Lower leg skin (tissue), 4 donors: ENCODE results near the gene DLG2. TPM values are rescaled to one million over a fixed set of nuclear protein-coding genes. Genes with fewer than 3 reads are reported as not detected.
"Not testable (repeated sequence)": the region's sequence is repeated elsewhere in the genome, so short reads cannot be mapped to it uniquely, and the experiment has no call there.

Source experiments
- DNase-seq, 2 donors: peaks; one replicate each; pipeline ENCODE4 v3.0.0-alpha.2; 2019; ENCODE audit warnings: low spot score in 2 of 2
- H3K4me3 ChIP-seq: fragments of 200-600 bp; sonication (generic); 2 replicates; pipeline ENCODE4 v1.5.1; 2017; ENCODE audit warnings: mild to moderate bottlenecking, low read depth; ENCODE audit not compliant: poor library complexity, severe bottlenecking
- CTCF ChIP-seq, 3 donors: fragments of 450-650 bp; IDR thresholded peaks; one replicate each; pipeline ENCODE4 v1.5.1; 2016; ENCODE audit warnings: antibody characterized with exemption in 3 of 3, mild to moderate bottlenecking in 3 of 3, moderate library complexity in 2 of 3
- POLR2A ChIP-seq, 2 donors: fragments of 450-650 bp; IDR thresholded peaks; one replicate each; pipeline ENCODE4 v1.6.1; 2016 to 2017; ENCODE audit warnings: antibody characterized with exemption in 2 of 2, mild to moderate bottlenecking in 1 of 2, moderate library complexity in 1 of 2
- WGBS, 2 donors: methylation state at CpG; one replicate each; pipeline ENCODE4 v1.1.5; 2018; 5-methylcytosine and 5-hydroxymethylcytosine counted together
- intact Hi-C: fragments of 100-400 bp; cut with DNase I; formaldehyde crosslinking; loops from one replicate; pipeline ENCODE4 v1.15.0; 2023; ENCODE audit warnings: low total_unique reads
- total RNA-seq, 4 donors: library from RNA; depleted of rRNA; stranded (reverse); fragments of >200 nt; gene quantifications; one replicate each; pipeline ENCODE4 v1.1.0, GENCODE V29; 2016

The DLG2 gene
- total RNA-seq, 4 donors from 2014 or later: 37.6 to 68.3 (median 46.0) TPM

GRCh38 chr11:83599066-83599465, 2028.1 kb downstream of the DLG2 start:
- intact Hi-C loops: loop anchor here (10.0 kb wide), 1 partner anchor 954 kb away; no protein-coding TSS in a partner anchor
- H3K4me3 ChIP-seq: no peak overlapping the region
- 82% methylated on average over 3 of the region's 3 CpGs for WGBS, 2 donors
- DNase-seq: no peak
- TF ChIP-seq CTCF (IDR thresholded peaks at IDR 0.05) (no peak), POLR2A (IDR thresholded peaks at IDR 0.05) (no peak)

GRCh38 chr11:83587797-83588196, 2039.3 kb downstream of the DLG2 start:
- 40 to 67% methylated on average over 7 to 13 of the region's 14 CpGs for WGBS, 2 donors
- H3K4me3 ChIP-seq, DNase-seq, intact Hi-C loops: not testable (repeated sequence)

GRCh38 chr11:83583757-83584366, 2043.3 kb downstream of the DLG2 start:
- TF ChIP-seq CTCF (IDR thresholded peaks at IDR 0.05) (no peak), POLR2A (IDR thresholded peaks at IDR 0.05) (no peak)

GRCh38 chr11:83574519-83574918, 2052.6 kb downstream of the DLG2 start:
- WGBS, 2 donors: 35 to 62% methylated on average over 2 of the region's 2 CpGs
- intact Hi-C loops: no loop called here
- no peak overlapping the region for H3K4me3 ChIP-seq
- TF ChIP-seq POLR2A (IDR thresholded peaks at IDR 0.05): no peak
- no peak for TF ChIP-seq CTCF (IDR thresholded peaks at IDR 0.05)
- DNase-seq: no peak

More at GRCh38 chr11:83583757-83584366, 2043.3 kb downstream of the DLG2 start:
- intact Hi-C loops: no loop called here
- DNase-seq: no peak
- H3K4me3 ChIP-seq: no peak overlapping the region
- WGBS, 2 donors: 90% methylated on average over 3 of the region's 3 CpGs

- H3K4me3 ChIP-seq: no peak overlapping the region
- intact Hi-C loops: no loop called here
- TF ChIP-seq POLR2A (IDR thresholded peaks at IDR 0.05): no peak
- TF ChIP-seq CTCF (IDR thresholded peaks at IDR 0.05): no peak
- 61 to 67% methylated on average over 5 of the region's 5 CpGs for WGBS, 2 donors
- no peak for DNase-seq
These were observed 2054.3 kb downstream of the DLG2 start for GRCh38 chr11:83572581-83573496.

- intact Hi-C loops: no loop called here
These were observed 2055.8 kb downstream of the DLG2 start for GRCh38 chr11:83571302-83571701.

More at GRCh38 chr11:83571302-83571701, 2055.8 kb downstream of the DLG2 start:
- TF ChIP-seq POLR2A (IDR thresholded peaks at IDR 0.05) (no peak), CTCF (IDR thresholded peaks at IDR 0.05) (no peak)
- H3K4me3 ChIP-seq: no peak overlapping the region
- DNase-seq: no peak
- 77 to 78% methylated on average over 7 of the region's 7 CpGs for WGBS, 2 donors
